ENCODE results near the gene TYR.
"Not testable (repeated sequence)": the region's sequence is repeated elsewhere in the genome, so short reads cannot be mapped to it uniquely, and the experiment has no call there.

The TYR gene

GRCh38 chr11:89177691-89178231 lies at the start of gene TYR:
TSS of gene TYR (plus strand) at chr11:89177875. CDS start at chr11:89177954, 79 bp downstream.
- DNase-seq (ENCODE audit: low read depth): no peak

DNA sequence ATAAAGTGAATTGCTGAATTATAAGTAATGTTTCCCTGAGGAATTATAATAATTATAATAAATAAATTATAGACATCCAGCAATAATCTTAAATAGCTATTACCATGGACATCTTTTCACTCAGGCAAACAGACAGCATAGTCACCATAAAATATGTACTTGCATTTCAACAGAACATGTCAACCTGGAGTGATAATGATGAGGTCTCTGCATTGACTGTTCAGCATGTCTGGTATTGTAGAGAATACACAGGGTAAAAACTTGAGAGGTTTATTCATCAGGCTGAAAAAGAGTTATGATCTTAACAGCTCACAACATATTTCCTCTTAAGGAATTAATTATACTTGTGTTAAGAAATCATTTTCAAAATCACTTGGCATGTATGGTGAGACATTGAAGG lies 41.1 kb upstream of the TYR start:
- DNase-seq (ENCODE audit: low read depth): no peak

- no peak for DNase-seq (ENCODE audit: low read depth)
These were observed 30.4 kb upstream of the TYR start for GRCh38 chr11:89147229-89147628.

DNA sequence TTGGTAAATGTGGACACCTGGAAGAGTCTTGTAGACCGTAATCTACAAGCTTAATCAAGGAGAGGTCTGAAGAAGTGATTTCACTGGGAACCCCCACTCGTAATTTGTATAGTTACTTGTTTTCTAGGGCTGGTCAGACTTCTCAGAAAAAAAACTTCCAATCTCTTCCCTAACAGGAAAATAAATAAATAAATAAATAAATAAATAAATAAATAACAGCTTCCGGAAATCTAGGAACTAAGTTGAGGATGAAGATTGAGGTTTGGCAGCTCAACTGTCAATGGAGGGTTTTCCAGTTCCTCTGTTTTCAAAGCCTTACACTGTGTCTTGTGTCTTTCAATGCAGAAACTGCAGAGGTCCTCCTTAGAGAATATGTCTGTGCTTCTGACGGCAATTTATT lies 17.7 kb upstream of the TYR start:
- DNase-seq (ENCODE audit: low read depth): no peak

DNA sequence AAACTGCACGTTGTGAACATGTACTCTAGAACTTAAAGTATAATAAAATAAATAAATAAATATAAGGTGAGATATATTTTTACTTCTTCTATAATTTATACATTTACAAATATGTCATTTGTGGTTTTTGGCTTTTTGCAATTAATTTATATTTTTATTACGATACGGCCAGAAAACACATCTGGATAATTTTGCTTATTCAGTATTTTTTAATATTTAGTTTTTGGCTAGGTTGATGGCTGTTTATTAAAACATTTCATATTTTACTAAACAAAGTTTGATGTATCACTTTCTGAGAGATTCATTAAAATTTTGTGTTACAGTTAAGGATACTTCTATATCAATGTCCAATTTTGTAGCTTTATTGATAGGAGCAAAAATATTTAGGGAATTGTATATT lies 15.7 kb upstream of the TYR start:
- DNase-seq (ENCODE audit: low read depth): no peak

GRCh38 chr11:89163686-89164085 lies 14.0 kb upstream of the TYR start:
- no peak for DNase-seq (ENCODE audit: low read depth)

DNA sequence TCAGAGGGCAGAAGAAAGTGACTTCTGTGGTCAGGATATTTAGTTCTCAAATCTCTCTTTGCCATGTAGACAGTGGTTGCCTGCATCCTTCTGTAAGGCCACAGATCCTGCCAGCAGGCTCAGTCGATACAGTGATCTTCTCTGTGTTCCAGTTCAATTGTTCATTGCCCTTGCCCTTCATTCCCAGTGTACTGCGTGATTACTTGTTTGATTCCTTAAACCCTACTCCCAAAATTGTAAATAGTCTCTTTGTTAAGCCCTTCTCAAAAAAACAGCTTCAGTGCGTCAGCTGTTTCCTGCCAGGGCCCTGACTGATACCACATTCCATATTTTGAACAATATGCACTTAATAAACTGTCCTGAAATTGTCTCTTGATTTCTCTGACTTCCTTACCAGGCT lies 9.3 kb upstream of the TYR start:
- no peak for DNase-seq (ENCODE audit: low read depth)

GRCh38 chr11:89175796-89176195 lies 1.9 kb upstream of the TYR start:
- peak; percentile 4 for DNase-seq (ENCODE audit: low read depth)

- no peak for DNase-seq (ENCODE audit: low read depth)
These were observed 737 bp upstream of the TYR start for GRCh38 chr11:89176938-89177337.

DNA sequence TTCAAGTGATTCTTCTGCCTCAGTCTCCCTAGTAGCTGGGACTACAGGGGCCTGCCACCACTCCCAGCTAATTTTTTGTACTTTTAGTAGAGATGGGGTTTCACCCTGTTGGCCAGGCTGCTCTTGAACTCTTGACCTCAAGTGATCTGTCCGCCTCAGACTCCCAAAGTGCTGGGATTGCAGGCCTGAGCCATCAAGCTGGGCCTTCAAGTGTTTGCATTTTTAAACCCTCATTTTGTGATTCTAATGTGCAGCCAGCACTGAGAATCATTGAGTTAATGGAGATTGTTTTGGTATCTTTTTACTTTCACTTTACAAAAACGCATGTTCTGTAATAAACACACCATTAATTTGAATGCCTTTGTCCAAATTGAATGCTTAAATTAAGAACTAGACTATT lies 3.4 kb downstream of the TYR start:
- no peak for DNase-seq (ENCODE audit: low read depth)

- DNase-seq (ENCODE audit: low read depth): peak; percentile 23
These were observed 5.3 kb downstream of the TYR start for GRCh38 chr11:89182773-89183518.

DNA sequence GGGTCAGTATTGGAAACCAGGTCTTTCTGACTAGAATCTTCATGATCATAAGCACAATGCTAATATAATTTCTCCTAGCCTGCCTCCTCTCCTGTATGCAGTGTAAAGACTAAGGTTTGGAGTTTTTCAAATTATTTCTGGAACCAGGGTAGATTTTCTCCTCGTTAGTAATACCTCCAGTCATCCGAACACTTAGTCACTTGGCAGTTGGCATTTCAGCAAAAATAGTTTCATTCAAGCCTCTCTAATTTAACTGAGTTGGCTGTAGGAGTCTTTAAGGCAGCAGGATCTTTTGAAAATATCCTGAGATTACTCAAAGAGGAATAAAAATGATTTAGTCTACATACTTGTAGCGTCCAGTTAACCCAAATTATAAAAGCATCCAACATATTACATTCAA lies 6.3 kb downstream of the TYR start:
- peak; percentile 55 for DNase-seq (ENCODE audit: low read depth)

GRCh38 chr11:89189776-89190175 lies 12.1 kb downstream of the TYR start:
- no peak for DNase-seq (ENCODE audit: low read depth)

DNA sequence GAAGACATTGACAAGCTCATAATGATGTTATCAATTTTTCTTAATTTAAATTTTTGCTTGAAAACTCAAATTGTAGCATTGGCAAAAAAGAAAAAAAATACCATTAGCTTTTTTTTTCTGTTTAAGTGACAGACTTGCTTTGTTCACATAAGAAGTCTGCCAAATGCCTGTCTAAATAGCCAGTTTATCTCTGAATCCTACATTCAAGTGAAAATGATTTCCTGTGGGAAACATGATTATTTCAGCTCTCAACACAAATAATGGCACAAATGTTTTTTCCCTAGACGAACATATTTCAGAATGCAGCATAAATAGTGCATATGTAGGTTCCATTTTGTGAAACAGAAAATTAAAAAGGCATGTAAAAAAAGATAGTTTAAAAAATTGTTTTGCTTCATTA lies 23.5 kb downstream of the TYR start:
- no peak for DNase-seq (ENCODE audit: low read depth)

DNA sequence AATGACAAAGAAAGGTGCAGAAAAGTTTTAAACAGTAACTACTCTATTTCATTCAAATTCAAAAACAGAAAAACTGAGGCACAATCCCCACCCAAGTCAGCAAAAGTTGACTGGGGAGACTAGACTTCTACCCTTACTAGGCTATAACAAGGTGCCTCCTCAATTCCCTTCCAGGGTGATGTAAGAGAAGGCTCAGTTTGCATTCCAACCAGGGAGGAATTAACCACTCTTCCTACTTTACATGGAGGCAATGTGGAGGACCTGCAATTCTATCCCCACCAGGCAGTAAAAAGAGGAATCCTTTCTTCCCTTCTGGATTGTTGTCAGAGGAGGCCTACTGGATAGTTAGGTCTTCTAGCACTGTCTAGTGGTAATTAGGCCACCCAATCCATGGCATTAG lies 26.1 kb downstream of the TYR start:
- no peak for DNase-seq (ENCODE audit: low read depth)

- DNase-seq (ENCODE audit: low read depth): no peak
These were observed 27.7 kb downstream of the TYR start for GRCh38 chr11:89205378-89205777.

GRCh38 chr11:89220684-89221339 lies 43.1 kb downstream of the TYR start:
- no peak for DNase-seq (ENCODE audit: low read depth)

DNA sequence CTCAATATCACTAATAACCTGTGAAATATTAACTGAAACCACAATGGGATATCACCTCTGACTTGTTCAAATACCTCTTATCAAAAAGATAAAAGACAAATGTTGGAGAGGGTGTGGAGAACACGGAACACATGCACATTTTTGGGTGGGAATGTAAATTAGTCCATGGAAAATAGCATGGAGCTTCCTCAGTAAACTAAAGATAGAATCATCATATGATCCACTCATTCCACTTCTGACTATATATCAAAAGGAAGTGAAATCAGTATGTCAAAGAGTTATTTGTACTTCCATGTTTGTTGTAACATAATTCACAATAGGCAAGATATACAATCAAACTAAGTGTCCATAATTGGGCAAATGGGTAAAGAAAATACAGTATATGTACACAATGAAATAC lies 57.4 kb downstream of the TYR start:
- DNase-seq (ENCODE audit: low read depth): no peak

DNA sequence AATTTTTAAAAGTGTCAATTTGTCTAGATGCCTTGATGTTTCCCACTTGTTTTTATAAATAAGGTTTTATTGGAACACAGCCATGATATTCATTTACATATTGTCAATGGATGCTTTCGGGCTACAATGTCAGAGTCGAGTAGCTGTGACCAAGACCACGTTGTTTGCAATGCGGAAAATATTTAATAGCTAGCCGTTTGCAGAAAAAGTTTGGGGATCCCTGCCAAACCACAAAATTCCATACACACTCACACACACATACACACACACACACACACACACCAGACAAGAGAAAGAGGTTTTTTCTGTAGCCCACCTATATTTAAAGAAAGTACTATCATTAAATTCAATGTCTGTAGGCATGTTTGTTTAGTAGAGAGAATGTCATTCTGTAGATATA lies 58.3 kb downstream of the TYR start:
- no peak for DNase-seq (ENCODE audit: low read depth)

- DNase-seq (ENCODE audit: low read depth): not testable (repeated sequence)
These were observed 69.3 kb downstream of the TYR start for GRCh38 chr11:89247007-89247406.

DNA sequence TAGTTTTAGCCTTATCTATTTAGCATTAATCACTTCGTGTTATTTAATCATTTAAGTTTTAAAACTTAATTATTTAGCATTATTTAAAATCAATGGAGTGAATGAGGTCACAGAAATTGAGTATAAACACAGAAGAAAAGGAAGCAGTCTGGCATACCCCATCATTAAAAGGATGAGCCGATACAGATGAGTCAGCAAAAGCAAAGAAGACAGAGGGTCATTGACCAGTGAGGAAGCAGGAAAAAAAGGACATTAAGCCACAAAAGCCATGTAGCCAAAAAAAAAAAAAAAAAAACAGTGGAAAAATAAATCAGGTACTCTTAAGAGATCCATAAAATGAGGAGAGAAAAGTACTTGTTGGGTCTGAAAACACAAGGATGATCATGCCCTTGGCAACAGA lies 71.5 kb downstream of the TYR start:
- no peak for DNase-seq (ENCODE audit: low read depth)

- not testable (repeated sequence) for DNase-seq (ENCODE audit: low read depth)
These were observed 83.8 kb downstream of the TYR start for GRCh38 chr11:89261483-89261882.

DNA sequence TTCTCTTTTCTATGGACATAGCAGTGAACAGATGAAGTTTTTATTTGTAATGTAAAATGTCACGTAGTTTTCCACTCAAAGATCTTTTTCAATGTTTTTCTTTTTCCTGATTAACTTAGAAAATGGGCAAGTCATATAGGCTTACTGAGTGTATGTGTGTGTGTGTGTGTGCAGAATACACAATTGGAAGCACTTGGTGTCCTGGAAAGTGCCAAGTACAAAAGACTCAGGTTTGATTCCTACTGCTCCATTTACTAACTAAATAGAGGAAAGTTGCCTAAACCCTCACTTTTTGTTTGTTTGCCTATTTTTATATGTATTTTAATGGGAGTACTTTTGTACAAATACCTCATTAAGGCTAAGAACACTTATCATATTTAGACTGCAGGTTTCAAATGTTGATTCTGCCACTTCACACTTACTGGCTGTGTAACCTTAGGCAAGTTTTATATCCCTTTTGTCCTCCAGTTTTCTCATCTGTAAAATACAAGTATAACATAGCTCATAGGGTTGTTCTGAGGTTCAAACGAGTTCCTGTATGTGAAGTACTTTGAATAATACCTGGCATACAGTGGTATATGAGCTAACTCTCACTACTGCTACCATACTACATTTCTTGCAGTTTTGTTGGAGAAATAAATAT lies 90.1 kb downstream of the TYR start:
- DNase-seq (ENCODE audit: low read depth): no peak
